HG03066 (cell line): ENCODE results near the gene ZNF385C.

Experiments
- ATAC-seq: cut with Tn5 transposase; IDR thresholded peaks from one replicate; pipeline ENCODE4 v1.9.1; 2021; ENCODE audit warnings: low read depth; ENCODE audit not compliant: unreplicated experiment

Gene ZNF385C

GRCh38 chr17:42052346-42052877, 45.9 kb downstream of the ZNF385C start:
- ATAC-seq: no peak

- no peak for ATAC-seq
Observed at GRCh38 chr17:42051645-42052044, 46.6 kb downstream of the ZNF385C start.

- no peak for ATAC-seq
Observed at GRCh38 chr17:42051013-42051400, 47.3 kb downstream of the ZNF385C start.

- ATAC-seq: no peak
Observed at GRCh38 chr17:42050393-42051012, 47.8 kb downstream of the ZNF385C start, which contains the start of gene C17orf113. TSS of gene C17orf113 (minus strand) at chr17:42050601. CDS start at chr17:42043376, 7,225 bp downstream.

- no peak for ATAC-seq
Observed at GRCh38 chr17:42049834-42050392, 48.4 kb downstream of the ZNF385C start.

GRCh38 chr17:42047343-42047742, 50.9 kb downstream of the ZNF385C start:
- no peak for ATAC-seq

GRCh38 chr17:42045719-42046118, 52.6 kb downstream of the ZNF385C start:
- no peak for ATAC-seq

- ATAC-seq: no peak
Observed at GRCh38 chr17:42042598-42043319, 55.5 kb downstream of the ZNF385C start.

GRCh38 chr17:42041619-42042018, 56.7 kb downstream of the ZNF385C start:
- ATAC-seq: no peak

GRCh38 chr17:42040818-42041217, 57.5 kb downstream of the ZNF385C start:
- ATAC-seq: no peak

- no peak for ATAC-seq
Observed at GRCh38 chr17:42039794-42040763, 58.2 kb downstream of the ZNF385C start.

- no peak for ATAC-seq
Observed at GRCh38 chr17:42038221-42038973, 59.9 kb downstream of the ZNF385C start.

GRCh38 chr17:42034059-42034458, 64.2 kb downstream of the ZNF385C start:
- no peak for ATAC-seq

- no peak for ATAC-seq
Observed at GRCh38 chr17:42031584-42031983, 66.7 kb downstream of the ZNF385C start.

- ATAC-seq: no peak
Observed at GRCh38 chr17:42028791-42029127, 69.5 kb downstream of the ZNF385C start.

GRCh38 chr17:42027961-42028790, 70.1 kb downstream of the ZNF385C start:
- ATAC-seq: no peak

- no peak for ATAC-seq
Observed at GRCh38 chr17:42027590-42027889, 70.7 kb downstream of the ZNF385C start.

- no peak for ATAC-seq
Observed at GRCh38 chr17:42026857-42027589, 71.2 kb downstream of the ZNF385C start.

- no peak for ATAC-seq
Observed at GRCh38 chr17:42025936-42026335, 72.3 kb downstream of the ZNF385C start.
